Uterus (tissue), 2 donors: ENCODE results near the gene GPR173.

Experiments
- CTCF ChIP-seq, 4 experiments: fragments of 200-600 bp in 2 of 4; fragments of 450-650 bp in 2 of 4; sonication (generic) in 2 of 4; IDR thresholded peaks; one replicate each; pipeline ENCODE4 v1.5.1; 2016 to 2019; ENCODE audit warnings: antibody characterized with exemption in 4 of 4, mild to moderate bottlenecking in 2 of 4, moderate library complexity in 1 of 4
- POLR2A ChIP-seq, 2 donors: fragments of 450-650 bp; IDR thresholded peaks; one replicate each; pipeline ENCODE4 v1.6.1; 2016; ENCODE audit warnings: antibody characterized with exemption in 2 of 2, mild to moderate bottlenecking in 1 of 2, moderate library complexity in 1 of 2

- TF ChIP-seq CTCF (IDR thresholded peaks at IDR 0.05) (no peak), POLR2A (IDR thresholded peaks at IDR 0.05) (no peak)
Observed at GRCh38 chrX:53082773-53083616, 34.4 kb downstream of the GPR173 start.
